HCT116 (cell line): ENCODE results near the gene DCHS2. TPM values are rescaled to one million over a fixed set of nuclear protein-coding genes. Genes with fewer than 3 reads are reported as not detected.

Experiments
- ATAC-seq: fragments of 200-7000 bp; cut with Tn5 transposase; 2 replicates; pipeline ENCODE4 v1.9.1; 2020; ENCODE audit warnings: mild to moderate bottlenecking, moderate library complexity
- BruUV-seq: library from RNA; stranded (reverse); fragments of 400-500 nt; replicated peaks from 2 replicates; lab custom pipeline; 2021; lab: Mats Ljungman, UMichigan
- CTCF ChIA-PET: fragments of 300-600 bp; sonication (Branson Sonifier 250); formaldehyde crosslinking; loops from one replicate; lab custom pipeline; 2021; ENCODE audit warnings: antibody characterized with exemption; lab: Charles Lee
- POLR2A ChIA-PET: fragments of 300-600, 350-600 bp; sonication (Branson Sonifier 250); formaldehyde crosslinking; loops from one replicate; lab custom pipeline; 2021; ENCODE audit warnings: antibody characterized with exemption; lab: Charles Lee
- RAD21 ChIA-PET, 2 experiments: fragments of 300-600 bp; sonication (Branson Sonifier 250); formaldehyde crosslinking; loops; one replicate each; lab custom pipeline; 2023; ENCODE audit warnings: low total read pairs in 2 of 2; ENCODE audit not compliant: uncharacterized antibody in 2 of 2, unreplicated experiment in 2 of 2, low non-redundant PET in 1 of 2; lab: Charles Lee
- DNase-seq: peaks from one replicate; pipeline ENCODE4 v3.0.0-alpha.2; 2010; ENCODE audit warnings: low read depth, low spot score
- H2AFZ ChIP-seq: fragments of 200-600 bp; shearing (Covaris generic), sonication (generic); 2 replicates; pipeline ENCODE4 v1.6.1; 2017; ENCODE audit warnings: low read depth, mixed run types, mixed read lengths, antibody characterized with exemption, low read length; ENCODE audit not compliant: poor library complexity, severe bottlenecking
- H3K27ac ChIP-seq: 2 replicates; pipeline ENCODE4 v1.5.1; 2012; ENCODE audit warnings: low read depth, low read length
- H3K27me3 ChIP-seq: fragments of 200-600 bp; sonication (generic); 2 replicates; pipeline ENCODE4 v1.6.1; 2016; ENCODE audit warnings: mixed run types, low read length, mixed read lengths; ENCODE audit not compliant: insufficient read depth
- H3K36me3 ChIP-seq, 2 experiments: fragments of 200-500 bp in 1 of 2; fragments of 200-600 bp in 1 of 2; sonication (Bioruptor generic) in 1 of 2; sonication (generic) in 1 of 2; 2 replicates each; pipeline versions ENCODE4 v1.5.1 to v1.6.1; 2014 to 2016; ENCODE audit warnings: low read length in 2 of 2, inconsistent platforms in 1 of 2, mixed read lengths in 1 of 2, mixed run types in 1 of 2; ENCODE audit not compliant: insufficient read depth in 2 of 2, control insufficient read depth in 1 of 2
- H3K4me1 ChIP-seq, 2 experiments: fragments of 200-600 bp in 1 of 2; sonication (generic) in 1 of 2; 2 replicates each; pipeline versions ENCODE4 v1.5.1 to v1.6.1; 2012 to 2017; ENCODE audit warnings: low read length in 2 of 2, inconsistent platforms in 1 of 2, mild to moderate bottlenecking in 1 of 2, mixed read lengths in 1 of 2, mixed run types in 1 of 2, moderate library complexity in 1 of 2; ENCODE audit not compliant: insufficient read depth in 2 of 2, control insufficient read depth in 1 of 2
- H3K4me2 ChIP-seq: fragments of 200-600 bp; sonication (generic); 2 replicates; pipeline ENCODE4 v1.6.1; 2017; ENCODE audit warnings: mixed run types, low read length, mixed read lengths
- H3K4me3 ChIP-seq, 2 experiments: fragments of 200-600 bp in 1 of 2; sonication (generic) in 1 of 2; replicated peaks in 1 of 2; 2 replicates each; pipeline ENCODE4 v1.5.1; 2011 to 2016; ENCODE audit warnings: low read length in 2 of 2, control low read depth in 1 of 2, low read depth in 1 of 2, mild to moderate bottlenecking in 1 of 2, mixed read lengths in 1 of 2, mixed run types in 1 of 2
- H3K79me2 ChIP-seq: fragments of 200-600 bp; sonication (generic); 2 replicates; pipeline ENCODE4 v1.6.1; 2017; ENCODE audit warnings: mild to moderate bottlenecking, mixed run types, low read length, moderate library complexity, mixed read lengths; ENCODE audit not compliant: insufficient read depth
- H3K9ac ChIP-seq: fragments of 200-600 bp; sonication (generic); 2 replicates; pipeline ENCODE4 v1.6.1; 2016; ENCODE audit warnings: low read length, mixed read lengths
- H3K9me2 ChIP-seq: fragments of 200-600 bp; sonication (generic), shearing (Covaris generic); 2 replicates; pipeline ENCODE4 v1.6.1; 2017; ENCODE audit warnings: mixed run types, mild to moderate bottlenecking, moderate library complexity; ENCODE audit not compliant: insufficient read depth
- H3K9me3 ChIP-seq, 2 experiments: fragments of 200-500 bp in 1 of 2; fragments of 200-600 bp in 1 of 2; sonication (Bioruptor generic) in 1 of 2; sonication (generic) in 1 of 2; 2 replicates each; pipeline ENCODE4 v1.6.1; 2014 to 2017; ENCODE audit warnings: low read length in 2 of 2, mixed read lengths in 2 of 2, inconsistent platforms in 1 of 2, low read depth in 1 of 2, mild to moderate bottlenecking in 1 of 2, mixed run types in 1 of 2, moderate library complexity in 1 of 2; ENCODE audit not compliant: control insufficient read depth in 1 of 2, insufficient read depth in 1 of 2
- H4K20me1 ChIP-seq: fragments of 200-600 bp; sonication (generic), shearing (Covaris generic); 2 replicates; pipeline ENCODE4 v1.6.1; 2017; ENCODE audit warnings: mixed run types, mild to moderate bottlenecking, moderate library complexity; ENCODE audit not compliant: insufficient read depth
- ATF3 ChIP-seq: IDR thresholded peaks from 2 replicates; pipeline ENCODE4 v1.6.1; 2012
- CBX3 ChIP-seq: IDR thresholded peaks from 2 replicates; pipeline ENCODE4 v1.6.1; 2012; ENCODE audit warnings: low read depth
- CEBPB ChIP-seq: IDR thresholded peaks from 2 replicates; pipeline ENCODE4 v1.6.1; 2012; ENCODE audit warnings: low read depth
- CTCF ChIP-seq, 3 experiments: fragments of 200-600 bp in 1 of 3; sonication (generic) in 1 of 3; IDR thresholded peaks in 2 of 3; conservative IDR thresholded peaks in 1 of 3; 2 replicates each; pipeline ENCODE4 v1.5.1; 2012 to 2017; ENCODE audit warnings: low read depth in 2 of 3, low read length in 2 of 3, antibody characterized with exemption in 1 of 3, borderline replicate concordance in 1 of 3, control low read depth in 1 of 3, mild to moderate bottlenecking in 1 of 3, mixed read lengths in 1 of 3, mixed run types in 1 of 3, moderate library complexity in 1 of 3; ENCODE audit not compliant: insufficient read depth in 1 of 3
- JUND ChIP-seq: IDR thresholded peaks from 2 replicates; pipeline ENCODE4 v1.6.1; 2012
- POLR2AphosphoS5 ChIP-seq: IDR thresholded peaks from 2 replicates; pipeline ENCODE4 v1.6.1; 2011; ENCODE audit warnings: mild to moderate bottlenecking, low read depth, low read length, moderate library complexity
- SRF ChIP-seq: IDR thresholded peaks from 2 replicates; pipeline ENCODE4 v1.6.1; 2012; ENCODE audit warnings: low read depth
- TCF7L2 ChIP-seq: IDR thresholded peaks from 2 replicates; pipeline ENCODE4 v1.7.0; 2011; ENCODE audit warnings: borderline replicate concordance, inconsistent platforms; ENCODE audit not compliant: insufficient read depth, insufficient read length; ENCODE audit errors: extremely low read depth
- ZNF274 ChIP-seq: fragments of 200-500 bp; sonication (Bioruptor generic); IDR thresholded peaks from 2 replicates; pipeline ENCODE4 v1.6.1; 2014; ENCODE audit warnings: mild to moderate bottlenecking, low read depth, low read length, inconsistent platforms
- intact Hi-C: fragments of 100-400 bp; cut with micrococcal nuclease; formaldehyde crosslinking; loops from 2 replicates; pipeline ENCODE4 v1.10.0; 2022
- total RNA-seq: library from RNA; stranded (reverse); gene quantifications from one replicate; pipeline ENCODE4 v1.2.1, GENCODE V29; 2021; ENCODE audit not compliant: unreplicated experiment

DCHS2 gene
- total RNA-seq, 1 experiment from 2014 or later: 0.05 TPM

GRCh38 chr4:154361450-154361849 lies 130.1 kb downstream of the DCHS2 start:
- no TSS peak for BruUV-seq
- intact Hi-C loops: no loop called here
- H3K4me1 ChIP-seq: no peaks in the 10 kb centered on the region
- H3K9ac ChIP-seq: no peak overlapping the region
- no peaks in the 10 kb centered on the region for H4K20me1 ChIP-seq
- H3K9me3 ChIP-seq: no peaks in the 10 kb centered on the region
- no peak overlapping the region for H3K4me3 ChIP-seq
- H3K27me3 ChIP-seq: no peaks in the 10 kb centered on the region
- ChIA-PET CTCF (no interaction called here), RAD21 (no interaction called here), POLR2A (no interaction called here)
- no peak overlapping the region for H3K4me2 ChIP-seq
- no peak overlapping the region for H2AFZ ChIP-seq
- no peaks in the 10 kb centered on the region for H3K9me2 ChIP-seq
- DNase-seq (no peak), ATAC-seq (no peak)
- TF ChIP-seq CBX3 (no peak), TCF7L2 (no peak), POLR2AphosphoS5 (no peak), CEBPB (no peak), CTCF (IDR thresholded peaks at IDR 0.05 in 2 of 3, conservative IDR thresholded peaks at IDR 0.05 in 1 of 3; ENCODE audit: borderline replicate concordance in 1 of 3, insufficient read depth in 1 of 3, low read depth in 2 of 3, low read length in 2 of 3) (no peak), SRF (no peak), ZNF274 (no peak), JUND (no peak), ATF3 (no peak)
- H3K79me2 ChIP-seq: no peaks in the 10 kb centered on the region
- no peaks in the 10 kb centered on the region for H3K36me3 ChIP-seq
- no peak overlapping the region for H3K27ac ChIP-seq

- H3K27ac ChIP-seq: no peak overlapping the region
- H3K4me2 ChIP-seq: no peak overlapping the region
- no peak for DNase-seq
- no peaks in the 10 kb centered on the region for H3K4me1 ChIP-seq
- no peaks in the 10 kb centered on the region for H3K79me2 ChIP-seq
- no peaks in the 10 kb centered on the region for H4K20me1 ChIP-seq
- no peak overlapping the region for H3K9ac ChIP-seq
- no peaks in the 10 kb centered on the region for H3K36me3 ChIP-seq
- ChIA-PET CTCF (no interaction called here), RAD21 (no interaction called here), POLR2A (no interaction called here)
- H3K27me3 ChIP-seq: no peaks in the 10 kb centered on the region
- ATAC-seq: no peak
- no peak overlapping the region for H3K4me3 ChIP-seq
- intact Hi-C loops: no loop called here
- H3K9me2 ChIP-seq: no peaks in the 10 kb centered on the region
- no peaks in the 10 kb centered on the region for H3K9me3 ChIP-seq
- TF ChIP-seq POLR2AphosphoS5: no peak
- H2AFZ ChIP-seq: no peak overlapping the region
- BruUV-seq: no TSS peak
Observed at GRCh38 chr4:154360491-154360890, 131.1 kb downstream of the DCHS2 start.
